H54 (cell line): Measurements from ENCODE around the gene SMC6.
A peak's percentile ranks its signal among the peaks of the same experiment; 100 is the strongest.

Experiments used
- DNase-seq: peaks from one replicate; pipeline ENCODE4 v3.0.0; 2011; ENCODE audit warnings: low spot score, mixed read lengths; ENCODE audit not compliant: insufficient read length
- FAIRE-seq: peaks from 3 replicates; lab custom pipeline; 2011; peaks lifted over from hg19 to GRCh38; lab: Jason Lieb, UNC
- POLR2A ChIP-seq: IDR thresholded peaks from 2 replicates; pipeline ENCODE4 v1.6.1; 2011; ENCODE audit warnings: low read depth, mild to moderate bottlenecking, low read length

The SMC6 gene

GRCh38 chr2:17752892-17753802 is 463 bp downstream of the SMC6 start:
- peak; percentile 74 for FAIRE-seq

GRCh38 chr2:17752246-17752645 is 1.4 kb downstream of the SMC6 start:
- FAIRE-seq (no peak), DNase-seq (no peak)
- TF ChIP-seq POLR2A = no peak

More at GRCh38 chr2:17752892-17753802, 463 bp downstream of the SMC6 start:
- DNase-seq = peak; percentile 6
- peak; percentile 46; the same call in 1 of the 2 replicates for TF ChIP-seq POLR2A

GRCh38 chr2:17749753-17750438 is 3.7 kb downstream of the SMC6 start:
- FAIRE-seq (peak; percentile 62), DNase-seq (no peak)
- TF ChIP-seq POLR2A = no peak

GRCh38 chr2:17748745-17749144 is 4.9 kb downstream of the SMC6 start:
- FAIRE-seq (no peak), DNase-seq (no peak)
- TF ChIP-seq POLR2A = no peak

- FAIRE-seq (peak; percentile 90), DNase-seq (peak; percentile 21)
- no peak for TF ChIP-seq POLR2A
Measured at GRCh38 chr2:17747684-17748452, 5.7 kb downstream of the SMC6 start.

GRCh38 chr2:17740203-17740602 is 13.4 kb downstream of the SMC6 start:
- DNase-seq (no peak), FAIRE-seq (no peak)
- TF ChIP-seq POLR2A = no peak

- DNase-seq (no peak), FAIRE-seq (no peak)
- no peak for TF ChIP-seq POLR2A
Measured at GRCh38 chr2:17736989-17737388, 16.6 kb downstream of the SMC6 start.

GRCh38 chr2:17735864-17736263 is 17.7 kb downstream of the SMC6 start:
- DNase-seq (no peak), FAIRE-seq (no peak)
- TF ChIP-seq POLR2A = no peak

GRCh38 chr2:17733599-17733998 is 20.0 kb downstream of the SMC6 start:
- no peak for FAIRE-seq
- DNase-seq = no peak

GRCh38 chr2:17729880-17730279 is 23.7 kb downstream of the SMC6 start:
- DNase-seq (no peak), FAIRE-seq (no peak)
- TF ChIP-seq POLR2A = no peak

More at GRCh38 chr2:17733599-17733998, 20.0 kb downstream of the SMC6 start:
- no peak for TF ChIP-seq POLR2A

- FAIRE-seq (no peak), DNase-seq (no peak)
- no peak for TF ChIP-seq POLR2A
Measured at GRCh38 chr2:17728210-17728609, 25.4 kb downstream of the SMC6 start.

GRCh38 chr2:17719562-17720371 is 33.8 kb downstream of the SMC6 start:
- DNase-seq (no peak), FAIRE-seq (peak; percentile 79)
- TF ChIP-seq POLR2A = no peak

- no peak for TF ChIP-seq POLR2A
- FAIRE-seq = no peak
- no peak for DNase-seq
Measured at GRCh38 chr2:17718689-17719088, 34.9 kb downstream of the SMC6 start.
